Measurements from ENCODE around the gene PPFIBP1. TPM values are rescaled to one million over a fixed set of nuclear protein-coding genes. Genes with fewer than 3 reads are reported as not detected.

Gene PPFIBP1
- total and polyA plus RNA-seq, 2 of the 13 experiments (the other 11 are each of a cell fraction or from before 2014, with no cell fraction given): 16.2 to 21.8 TPM

DNA sequence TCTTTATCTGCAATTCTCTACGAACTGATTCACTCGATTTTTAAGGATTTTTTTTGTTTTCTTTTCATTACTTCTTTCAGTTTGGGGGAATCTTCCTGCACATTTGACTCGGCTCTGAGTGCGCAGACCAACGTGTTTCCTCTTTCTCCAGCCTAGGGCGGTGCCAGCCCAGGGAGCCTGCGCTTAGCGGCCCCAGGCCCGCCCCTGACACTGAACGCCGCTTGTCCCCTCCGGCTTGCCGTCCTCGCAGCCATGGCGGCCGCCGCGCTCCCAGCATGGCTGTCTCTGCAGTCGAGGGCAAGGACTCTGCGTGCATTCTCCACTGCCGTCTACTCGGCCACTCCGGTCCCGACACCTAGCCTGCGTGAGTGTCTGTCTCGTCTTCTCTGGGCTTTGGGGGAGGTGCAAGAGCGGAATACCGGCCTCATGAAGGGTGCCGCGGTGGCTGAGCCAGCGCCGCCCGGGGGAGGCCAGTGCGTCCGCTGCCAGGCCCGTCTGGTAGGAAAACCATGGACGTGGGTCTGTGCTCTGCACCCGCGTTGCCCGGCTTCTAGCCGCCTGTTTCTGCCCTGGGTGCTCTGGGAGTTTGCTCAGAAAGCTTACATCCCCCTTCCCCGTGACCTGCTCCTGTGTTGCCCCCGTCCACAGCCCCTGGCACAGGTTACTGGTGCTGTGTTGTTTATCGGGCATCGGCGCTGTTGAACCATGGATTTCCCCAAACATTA is 186.7 kb downstream of the PPFIBP1 start, which contains the start of gene MRPS35 (continued):
- TF ChIP-seq, protein P1, sequence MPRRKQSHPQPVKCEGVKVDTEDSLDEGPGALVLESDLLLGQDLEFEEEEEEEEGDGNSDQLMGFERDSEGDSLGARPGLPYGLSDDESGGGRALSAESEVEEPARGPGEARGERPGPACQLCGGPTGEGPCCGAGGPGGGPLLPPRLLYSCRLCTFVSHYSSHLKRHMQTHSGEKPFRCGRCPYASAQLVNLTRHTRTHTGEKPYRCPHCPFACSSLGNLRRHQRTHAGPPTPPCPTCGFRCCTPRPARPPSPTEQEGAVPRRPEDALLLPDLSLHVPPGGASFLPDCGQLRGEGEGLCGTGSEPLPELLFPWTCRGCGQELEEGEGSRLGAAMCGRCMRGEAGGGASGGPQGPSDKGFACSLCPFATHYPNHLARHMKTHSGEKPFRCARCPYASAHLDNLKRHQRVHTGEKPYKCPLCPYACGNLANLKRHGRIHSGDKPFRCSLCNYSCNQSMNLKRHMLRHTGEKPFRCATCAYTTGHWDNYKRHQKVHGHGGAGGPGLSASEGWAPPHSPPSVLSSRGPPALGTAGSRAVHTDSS (CRISPR knock-in tag; conservative IDR thresholded peaks at IDR 0.05): no peak
- TF ChIP-seq GTF3A (CRISPR knock-in tag; conservative IDR thresholded peaks at IDR 0.05): no peak; the same call in 1 of the 2 replicates
- TF ChIP-seq, protein P2, sequence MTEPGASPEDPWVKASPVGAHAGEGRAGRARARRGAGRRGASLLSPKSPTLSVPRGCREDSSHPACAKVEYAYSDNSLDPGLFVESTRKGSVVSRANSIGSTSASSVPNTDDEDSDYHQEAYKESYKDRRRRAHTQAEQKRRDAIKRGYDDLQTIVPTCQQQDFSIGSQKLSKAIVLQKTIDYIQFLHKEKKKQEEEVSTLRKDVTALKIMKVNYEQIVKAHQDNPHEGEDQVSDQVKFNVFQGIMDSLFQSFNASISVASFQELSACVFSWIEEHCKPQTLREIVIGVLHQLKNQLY (CRISPR knock-in tag; IDR thresholded peaks at IDR 0.05): 0 out of 2 replicates have a peak, but pooled peaks have one; percentile 26
- TF ChIP-seq RARA (CRISPR knock-in tag; IDR thresholded peaks at IDR 0.05): peak; percentile 63
- no peak for TF ChIP-seq ZNF790 (CRISPR knock-in tag; IDR thresholded peaks at IDR 0.05; ENCODE audit: borderline replicate concordance)
- TF ChIP-seq BRF2 (CRISPR knock-in tag; IDR thresholded peaks at IDR 0.05): peak; percentile 89
- TF ChIP-seq ZFX (CRISPR knock-in tag; IDR thresholded peaks at IDR 0.05; ENCODE audit: low read depth): peak; percentile 99
- TF ChIP-seq, protein P3, sequence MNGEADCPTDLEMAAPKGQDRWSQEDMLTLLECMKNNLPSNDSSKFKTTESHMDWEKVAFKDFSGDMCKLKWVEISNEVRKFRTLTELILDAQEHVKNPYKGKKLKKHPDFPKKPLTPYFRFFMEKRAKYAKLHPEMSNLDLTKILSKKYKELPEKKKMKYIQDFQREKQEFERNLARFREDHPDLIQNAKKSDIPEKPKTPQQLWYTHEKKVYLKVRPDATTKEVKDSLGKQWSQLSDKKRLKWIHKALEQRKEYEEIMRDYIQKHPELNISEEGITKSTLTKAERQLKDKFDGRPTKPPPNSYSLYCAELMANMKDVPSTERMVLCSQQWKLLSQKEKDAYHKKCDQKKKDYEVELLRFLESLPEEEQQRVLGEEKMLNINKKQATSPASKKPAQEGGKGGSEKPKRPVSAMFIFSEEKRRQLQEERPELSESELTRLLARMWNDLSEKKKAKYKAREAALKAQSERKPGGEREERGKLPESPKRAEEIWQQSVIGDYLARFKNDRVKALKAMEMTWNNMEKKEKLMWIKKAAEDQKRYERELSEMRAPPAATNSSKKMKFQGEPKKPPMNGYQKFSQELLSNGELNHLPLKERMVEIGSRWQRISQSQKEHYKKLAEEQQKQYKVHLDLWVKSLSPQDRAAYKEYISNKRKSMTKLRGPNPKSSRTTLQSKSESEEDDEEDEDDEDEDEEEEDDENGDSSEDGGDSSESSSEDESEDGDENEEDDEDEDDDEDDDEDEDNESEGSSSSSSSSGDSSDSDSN (CRISPR knock-in tag; IDR thresholded peaks at IDR 0.05): peak; percentile 97
- TF ChIP-seq ZNF138 (CRISPR knock-in tag; IDR thresholded peaks at IDR 0.05; ENCODE audit: low read depth): peak; percentile 64
- TF ChIP-seq, protein P4, sequence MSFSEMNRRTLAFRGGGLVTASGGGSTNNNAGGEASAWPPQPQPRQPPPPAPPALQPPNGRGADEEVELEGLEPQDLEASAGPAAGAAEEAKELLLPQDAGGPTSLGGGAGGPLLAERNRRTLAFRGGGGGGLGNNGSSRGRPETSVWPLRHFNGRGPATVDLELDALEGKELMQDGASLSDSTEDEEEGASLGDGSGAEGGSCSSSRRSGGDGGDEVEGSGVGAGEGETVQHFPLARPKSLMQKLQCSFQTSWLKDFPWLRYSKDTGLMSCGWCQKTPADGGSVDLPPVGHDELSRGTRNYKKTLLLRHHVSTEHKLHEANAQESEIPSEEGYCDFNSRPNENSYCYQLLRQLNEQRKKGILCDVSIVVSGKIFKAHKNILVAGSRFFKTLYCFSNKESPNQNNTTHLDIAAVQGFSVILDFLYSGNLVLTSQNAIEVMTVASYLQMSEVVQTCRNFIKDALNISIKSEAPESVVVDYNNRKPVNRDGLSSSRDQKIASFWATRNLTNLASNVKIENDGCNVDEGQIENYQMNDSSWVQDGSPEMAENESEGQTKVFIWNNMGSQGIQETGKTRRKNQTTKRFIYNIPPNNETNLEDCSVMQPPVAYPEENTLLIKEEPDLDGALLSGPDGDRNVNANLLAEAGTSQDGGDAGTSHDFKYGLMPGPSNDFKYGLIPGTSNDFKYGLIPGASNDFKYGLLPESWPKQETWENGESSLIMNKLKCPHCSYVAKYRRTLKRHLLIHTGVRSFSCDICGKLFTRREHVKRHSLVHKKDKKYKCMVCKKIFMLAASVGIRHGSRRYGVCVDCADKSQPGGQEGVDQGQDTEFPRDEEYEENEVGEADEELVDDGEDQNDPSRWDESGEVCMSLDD (CRISPR knock-in tag; IDR thresholded peaks at IDR 0.05; ENCODE audit: borderline replicate concordance): no peak
- no peak for TF ChIP-seq MLLT10 (CRISPR knock-in tag; IDR thresholded peaks at IDR 0.05)
- no peak; the same call in 1 of the 2 replicates for TF ChIP-seq SSRP1 (CRISPR knock-in tag; IDR thresholded peaks at IDR 0.05)
- TF ChIP-seq MAFK (conservative IDR thresholded peaks at IDR 0.05 in 1 of 2, IDR thresholded peaks at IDR 0.05 in 1 of 2; ENCODE audit: low read length in 2 of 2): 0 out of 4 replicates have a peak, but pooled peaks of 1 of the 2 experiments have one; percentile 20
- peak; percentile 78; the same call in 1 of the 2 replicates for TF ChIP-seq NKX3-1 (CRISPR knock-in tag; IDR thresholded peaks at IDR 0.05)
- TF ChIP-seq, protein P5, sequence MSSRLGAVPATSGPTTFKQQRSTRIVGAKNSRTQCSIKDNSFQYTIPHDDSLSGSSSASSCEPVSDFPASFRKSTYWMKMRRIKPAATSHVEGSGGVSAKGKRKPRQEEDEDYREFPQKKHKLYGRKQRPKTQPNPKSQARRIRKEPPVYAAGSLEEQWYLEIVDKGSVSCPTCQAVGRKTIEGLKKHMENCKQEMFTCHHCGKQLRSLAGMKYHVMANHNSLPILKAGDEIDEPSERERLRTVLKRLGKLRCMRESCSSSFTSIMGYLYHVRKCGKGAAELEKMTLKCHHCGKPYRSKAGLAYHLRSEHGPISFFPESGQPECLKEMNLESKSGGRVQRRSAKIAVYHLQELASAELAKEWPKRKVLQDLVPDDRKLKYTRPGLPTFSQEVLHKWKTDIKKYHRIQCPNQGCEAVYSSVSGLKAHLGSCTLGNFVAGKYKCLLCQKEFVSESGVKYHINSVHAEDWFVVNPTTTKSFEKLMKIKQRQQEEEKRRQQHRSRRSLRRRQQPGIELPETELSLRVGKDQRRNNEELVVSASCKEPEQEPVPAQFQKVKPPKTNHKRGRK (CRISPR knock-in tag; IDR thresholded peaks at IDR 0.05): peak; percentile 34; the same call in 1 of the 2 replicates
- no peak for TF ChIP-seq ZNF496 (CRISPR knock-in tag; IDR thresholded peaks at IDR 0.05; ENCODE audit: insufficient replicate concordance)
- TF ChIP-seq ZNF264 (CRISPR knock-in tag; IDR thresholded peaks at IDR 0.05): peak; percentile 74; the same call in 1 of the 2 replicates
- peak; percentile 87 for TF ChIP-seq ZNF850 (CRISPR knock-in tag; conservative IDR thresholded peaks at IDR 0.05)
